Calu3 (cell line): ENCODE measurements around the gene TPRG1. TPM values are rescaled to one million over a fixed set of nuclear protein-coding genes. Genes with fewer than 3 reads are reported as not detected.

Source experiments
- BruUV-seq: library from RNA; stranded (reverse); fragments of 400-500 nt; replicated peaks from 2 replicates; lab custom pipeline; 2021; lab: Mats Ljungman, UMichigan
- CTCF ChIA-PET: fragments of 300-600 bp; sonication (Branson Sonifier 250); formaldehyde crosslinking; loops from one replicate; lab custom pipeline; 2022; ENCODE audit warnings: antibody characterized with exemption; lab: Charles Lee
- DNase-seq: peaks from one replicate; pipeline ENCODE4 v3.0.0; 2022
- H3K27ac Mint-ChIP-seq: one replicate; pipeline ENCODE4 v1.8.0; 2022; ENCODE audit warnings: mixed read lengths; ENCODE audit not compliant: unreplicated experiment
- H3K27me3 Mint-ChIP-seq: one replicate; pipeline ENCODE4 v1.8.0; 2022; ENCODE audit warnings: mixed read lengths; ENCODE audit not compliant: unreplicated experiment
- H3K36me3 Mint-ChIP-seq: one replicate; pipeline ENCODE4 v1.8.0; 2022; ENCODE audit warnings: mild to moderate bottlenecking, moderate library complexity, mixed read lengths; ENCODE audit not compliant: insufficient read depth, unreplicated experiment
- H3K4me1 Mint-ChIP-seq: one replicate; pipeline ENCODE4 v1.8.0; 2022; ENCODE audit warnings: mild to moderate bottlenecking, low read depth, mixed read lengths; ENCODE audit not compliant: unreplicated experiment
- H3K4me3 Mint-ChIP-seq: one replicate; pipeline ENCODE4 v1.8.0; 2022; ENCODE audit warnings: mild to moderate bottlenecking, low read depth, moderate library complexity, mixed read lengths; ENCODE audit not compliant: unreplicated experiment
- H3K9me3 Mint-ChIP-seq: one replicate; pipeline ENCODE4 v1.8.0; 2022; ENCODE audit warnings: low read depth, mixed read lengths; ENCODE audit not compliant: unreplicated experiment
- intact Hi-C: fragments of 100-400 bp; cut with micrococcal nuclease; formaldehyde crosslinking; loops from one replicate; pipeline ENCODE4 v1.10.0; 2022; ENCODE audit not compliant: unreplicated experiment
- total RNA-seq: library from RNA; stranded (reverse); gene quantifications from 2 replicates; pipeline ENCODE4 v1.2.3, GENCODE V29; 2022
- TF ChIP-seq, protein P1 (sequence below): fragments of 200-600 bp; IDR thresholded peaks from one replicate; pipeline ENCODE4 v1.8.0; 2022; ENCODE audit warnings: antibody characterized with exemption; ENCODE audit not compliant: unreplicated experiment

The TPRG1 gene
- total RNA-seq, 1 experiment from 2014 or later = 1.2 TPM

DNA sequence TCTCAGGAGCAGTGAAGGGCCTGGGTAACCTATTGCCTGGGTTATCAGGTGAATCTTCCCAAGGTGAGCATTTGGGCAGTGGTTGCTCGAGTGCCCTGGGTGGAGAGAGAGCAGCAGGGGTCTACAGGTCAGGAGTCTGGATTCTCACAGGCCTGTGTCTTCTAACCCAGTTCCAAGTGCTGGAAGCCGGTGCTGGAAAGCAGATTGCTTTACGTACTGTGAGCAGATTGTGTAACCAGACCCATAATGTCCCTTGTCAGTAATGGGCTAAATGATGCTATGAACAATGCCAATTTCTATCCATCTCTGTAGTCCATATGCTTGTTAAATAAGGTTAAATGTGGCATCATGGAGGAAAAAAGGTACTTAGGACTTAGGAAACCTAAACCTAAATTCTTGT, 106.5 kb downstream of the TPRG1 start:
- TF ChIP-seq, protein P1, sequence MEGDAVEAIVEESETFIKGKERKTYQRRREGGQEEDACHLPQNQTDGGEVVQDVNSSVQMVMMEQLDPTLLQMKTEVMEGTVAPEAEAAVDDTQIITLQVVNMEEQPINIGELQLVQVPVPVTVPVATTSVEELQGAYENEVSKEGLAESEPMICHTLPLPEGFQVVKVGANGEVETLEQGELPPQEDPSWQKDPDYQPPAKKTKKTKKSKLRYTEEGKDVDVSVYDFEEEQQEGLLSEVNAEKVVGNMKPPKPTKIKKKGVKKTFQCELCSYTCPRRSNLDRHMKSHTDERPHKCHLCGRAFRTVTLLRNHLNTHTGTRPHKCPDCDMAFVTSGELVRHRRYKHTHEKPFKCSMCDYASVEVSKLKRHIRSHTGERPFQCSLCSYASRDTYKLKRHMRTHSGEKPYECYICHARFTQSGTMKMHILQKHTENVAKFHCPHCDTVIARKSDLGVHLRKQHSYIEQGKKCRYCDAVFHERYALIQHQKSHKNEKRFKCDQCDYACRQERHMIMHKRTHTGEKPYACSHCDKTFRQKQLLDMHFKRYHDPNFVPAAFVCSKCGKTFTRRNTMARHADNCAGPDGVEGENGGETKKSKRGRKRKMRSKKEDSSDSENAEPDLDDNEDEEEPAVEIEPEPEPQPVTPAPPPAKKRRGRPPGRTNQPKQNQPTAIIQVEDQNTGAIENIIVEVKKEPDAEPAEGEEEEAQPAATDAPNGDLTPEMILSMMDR = no peak
- H3K27me3 Mint-ChIP-seq = no peaks in the 10 kb centered on the region
- H3K36me3 Mint-ChIP-seq = no peaks in the 10 kb centered on the region
- no peak overlapping the region for H3K4me3 Mint-ChIP-seq
- intact Hi-C loops = loop anchor here (10.0 kb wide), 1 partner anchor 187 kb away; no protein-coding TSS in a partner anchor
- BruUV-seq = no TSS peak
- DNase-seq = no peak
- peaks cover 3% of the 10 kb centered on the region for H3K9me3 Mint-ChIP-seq
- H3K27ac Mint-ChIP-seq = no peak overlapping the region
- CTCF ChIA-PET = no interaction called here
- peaks cover 24% of the 10 kb centered on the region for H3K4me1 Mint-ChIP-seq

DNA sequence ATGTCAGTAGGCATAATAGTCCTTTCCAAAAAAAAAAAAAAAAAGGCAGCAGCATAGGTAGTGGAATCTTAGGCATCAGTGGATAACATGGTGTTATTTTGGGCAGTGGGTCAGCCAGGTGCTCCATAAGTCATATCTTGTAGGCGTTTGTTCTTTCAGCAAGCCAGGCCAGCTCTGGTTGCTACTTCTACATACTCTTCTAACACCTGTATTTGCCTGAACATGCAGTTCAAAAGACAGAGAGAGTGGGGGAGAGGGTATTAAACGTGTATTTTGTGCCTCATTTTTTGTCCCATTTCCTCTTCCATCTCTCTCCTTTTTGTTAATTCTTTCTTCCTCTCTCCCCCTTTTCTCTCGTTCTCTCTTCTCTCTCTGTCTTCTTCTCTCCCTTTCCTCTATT, 110.4 kb downstream of the TPRG1 start:
- Mint-ChIP-seq H3K9me3 (no peaks in the 10 kb centered on the region), H3K27ac (no peak overlapping the region), H3K4me3 (no peak overlapping the region), H3K36me3 (no peaks in the 10 kb centered on the region), H3K4me1 (no peaks in the 10 kb centered on the region), H3K27me3 (no peaks in the 10 kb centered on the region)
- CTCF ChIA-PET = interaction anchor here (0.7 to 1.0 kb wide), 2 partner anchors 16 to 37 kb away, joined by 3 read pairs; no protein-coding TSS in a partner anchor
- intact Hi-C loops = no loop called here
- BruUV-seq = no TSS peak
- DNase-seq = no peak
- TF ChIP-seq, protein P1 = no peak

DNA sequence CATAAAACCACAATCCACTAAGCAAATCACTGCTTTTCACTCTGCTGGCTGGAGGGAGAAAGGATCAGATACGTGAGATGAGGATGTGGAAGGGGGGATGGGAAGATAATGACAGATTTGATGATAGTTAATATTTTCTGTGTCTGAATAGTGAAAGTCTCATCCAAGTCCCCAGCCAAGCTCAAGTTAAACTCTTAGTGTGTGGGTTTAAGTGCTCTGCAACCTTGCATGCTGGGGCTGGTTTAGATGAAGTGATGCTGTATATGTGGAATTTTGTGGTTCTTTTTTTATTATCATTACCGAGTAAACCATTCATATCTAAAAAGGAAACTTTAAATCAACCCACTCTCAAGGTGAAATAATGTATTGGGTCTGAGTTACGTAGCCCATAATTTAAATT, 111.0 kb downstream of the TPRG1 start:
- Mint-ChIP-seq H3K27ac (no peak overlapping the region), H3K27me3 (no peaks in the 10 kb centered on the region), H3K4me1 (no peaks in the 10 kb centered on the region), H3K4me3 (no peak overlapping the region), H3K36me3 (no peaks in the 10 kb centered on the region), H3K9me3 (no peaks in the 10 kb centered on the region)
- no peak for DNase-seq
- TF ChIP-seq, protein P1 = no peak
- CTCF ChIA-PET = no interaction called here
- BruUV-seq = no TSS peak
- intact Hi-C loops = no loop called here

DNA sequence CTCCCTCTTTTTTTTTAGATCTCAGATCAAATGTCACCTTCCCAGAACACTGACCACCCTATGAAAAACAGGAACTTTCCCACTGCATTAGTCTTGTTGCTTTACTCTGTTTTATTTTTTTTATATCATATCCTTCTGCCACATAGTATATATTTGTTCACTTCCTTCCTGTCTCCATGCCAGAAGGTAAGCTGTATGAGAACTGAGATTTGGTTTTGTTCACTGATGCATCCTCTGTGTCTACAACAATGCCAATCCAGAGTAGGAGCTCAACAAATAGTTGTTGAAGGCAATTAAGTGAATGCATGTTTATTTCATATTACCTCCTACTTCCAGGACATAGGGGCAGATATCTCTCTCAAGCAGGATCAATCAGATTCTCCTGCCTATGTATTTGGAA, 114.4 kb downstream of the TPRG1 start:
- no peaks in the 10 kb centered on the region for H3K4me1 Mint-ChIP-seq

More for the DNA sequence above, 114.4 kb downstream of the TPRG1 start:
- no TSS peak for BruUV-seq
- Mint-ChIP-seq H3K36me3 (no peaks in the 10 kb centered on the region), H3K27me3 (no peaks in the 10 kb centered on the region), H3K9me3 (no peaks in the 10 kb centered on the region), H3K27ac (no peak overlapping the region), H3K4me3 (no peak overlapping the region)
- intact Hi-C loops = no loop called here
- TF ChIP-seq, protein P1 = no peak
- no peak for DNase-seq
- CTCF ChIA-PET = no interaction called here
